Measurements from ENCODE around the gene PPP2R2D.

PPP2R2D gene

DNA sequence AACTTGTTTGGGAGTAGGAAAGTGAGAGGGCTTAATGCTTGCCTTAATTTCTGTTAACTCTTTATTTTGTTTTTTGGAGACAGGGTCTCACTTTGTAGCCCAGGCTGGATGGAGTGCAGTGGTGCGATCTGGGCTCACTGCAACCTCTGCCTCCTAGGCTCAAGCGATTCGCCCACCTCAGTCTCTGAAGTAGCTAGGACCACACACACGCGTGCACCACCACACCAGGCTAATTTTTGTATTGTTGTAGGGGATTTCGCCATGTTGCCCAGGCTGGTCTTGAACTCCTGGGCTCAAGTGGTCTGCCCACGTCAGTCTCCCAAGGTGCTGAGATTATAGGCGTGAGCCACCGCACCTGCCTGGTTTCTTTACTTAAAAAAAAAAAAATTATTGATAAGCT is 1.9 kb downstream of the PPP2R2D start:
- Histone ChIP-seq H3K27me3 (ENCODE audit: insufficient read depth, insufficient read length) (peaks cover 17% of the 10 kb centered on the region), H3K9ac (ENCODE audit: insufficient read length, low read depth) (no peak overlapping the region), H3K36me3 (ENCODE audit: insufficient read depth, insufficient read length, low read length) (peaks cover 17% of the 10 kb centered on the region), H3K4me1 (ENCODE audit: insufficient read depth, insufficient read length) (no peaks in the 10 kb centered on the region), H3K9me3 (ENCODE audit: insufficient read depth, low read length) (no peaks in the 10 kb centered on the region), H3K4me3 (ENCODE audit: insufficient read length, low read depth) (no peak overlapping the region)
- no peak for TF ChIP-seq SUZ12 (IDR thresholded peaks at IDR 0.05; ENCODE audit: extremely low read depth, insufficient read depth, insufficient read length)
- TF ChIP-seq YY1 (IDR thresholded peaks at IDR 0.05; ENCODE audit: insufficient read depth, insufficient read length): no peak
- no peak for TF ChIP-seq ZNF274 (IDR thresholded peaks at IDR 0.05; ENCODE audit: low read depth, low read length)
- DNase-seq (ENCODE audit: low read depth, low spot score): no peak

DNA sequence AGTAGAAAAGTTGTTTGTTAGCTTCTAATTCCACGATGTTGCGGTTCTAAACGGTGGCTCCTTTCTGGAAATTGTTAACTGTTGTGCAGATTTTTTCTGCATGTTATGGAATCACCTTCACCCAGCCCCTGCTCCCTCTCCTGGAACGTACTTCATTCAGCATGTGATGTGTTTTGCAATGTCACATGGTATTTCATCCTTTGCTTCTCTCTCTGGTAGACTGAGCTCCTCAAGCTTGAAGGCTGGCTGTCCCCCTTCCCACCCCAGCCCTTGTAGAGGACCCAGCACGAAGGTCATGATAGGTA is 4.4 kb downstream of the PPP2R2D start:
- H3K4me1 ChIP-seq (ENCODE audit: insufficient read depth, insufficient read length): no peaks in the 10 kb centered on the region
- no peaks in the 10 kb centered on the region for H3K9me3 ChIP-seq (ENCODE audit: insufficient read depth, low read length)
- no peaks in the 10 kb centered on the region for H3K27me3 ChIP-seq (ENCODE audit: insufficient read depth, insufficient read length)
- TF ChIP-seq SUZ12 (IDR thresholded peaks at IDR 0.05; ENCODE audit: extremely low read depth, insufficient read depth, insufficient read length) (no peak), YY1 (IDR thresholded peaks at IDR 0.05; ENCODE audit: insufficient read depth, insufficient read length) (no peak), ZNF274 (IDR thresholded peaks at IDR 0.05; ENCODE audit: low read depth, low read length) (no peak)
- no peak overlapping the region for H3K9ac ChIP-seq (ENCODE audit: insufficient read length, low read depth)
- no peak for DNase-seq (ENCODE audit: low read depth, low spot score)
- peaks cover 30% of the 10 kb centered on the region for H3K36me3 ChIP-seq (ENCODE audit: insufficient read depth, insufficient read length, low read length)
- H3K4me3 ChIP-seq (ENCODE audit: insufficient read length, low read depth): no peak overlapping the region

DNA sequence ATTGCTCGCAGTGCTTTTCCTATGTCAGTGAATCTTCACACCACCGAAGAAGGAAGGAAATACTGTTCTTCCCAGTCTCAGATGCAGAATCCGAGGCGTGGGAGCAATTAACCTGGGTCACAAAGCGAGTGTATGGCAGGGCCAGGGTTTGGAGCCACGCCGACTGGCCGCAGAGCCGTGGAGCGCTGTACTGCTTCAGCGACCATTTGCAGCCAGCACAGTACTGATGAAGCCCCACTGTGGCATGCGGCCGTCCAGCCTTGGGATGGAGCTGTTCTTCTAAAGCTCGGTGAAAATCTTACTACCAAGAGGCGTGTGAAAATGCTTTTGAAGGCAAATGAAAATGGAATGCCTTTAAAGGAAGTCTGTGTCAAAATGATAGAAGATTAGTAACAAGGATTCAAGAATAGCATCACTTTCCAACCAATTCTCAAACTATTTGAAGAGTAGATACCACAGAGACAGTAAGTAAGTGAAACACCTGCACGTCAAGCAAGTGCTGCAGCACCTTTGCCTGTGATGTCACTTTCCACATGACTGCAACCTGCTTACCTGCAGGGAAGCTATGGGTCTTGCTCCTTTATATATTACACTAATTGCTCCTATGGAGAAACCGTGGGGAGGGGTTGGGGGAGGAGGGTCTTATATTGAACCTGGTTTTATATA is 4.9 kb downstream of the PPP2R2D start:
- Histone ChIP-seq H3K36me3 (ENCODE audit: insufficient read depth, insufficient read length, low read length) (peaks cover 30% of the 10 kb centered on the region), H3K4me3 (ENCODE audit: insufficient read length, low read depth) (no peak overlapping the region), H3K9me3 (ENCODE audit: insufficient read depth, low read length) (no peaks in the 10 kb centered on the region), H3K27me3 (ENCODE audit: insufficient read depth, insufficient read length) (no peaks in the 10 kb centered on the region), H3K4me1 (ENCODE audit: insufficient read depth, insufficient read length) (no peaks in the 10 kb centered on the region), H3K9ac (ENCODE audit: insufficient read length, low read depth) (no peak overlapping the region)
- DNase-seq (ENCODE audit: low read depth, low spot score): no peak
- TF ChIP-seq YY1 (IDR thresholded peaks at IDR 0.05; ENCODE audit: insufficient read depth, insufficient read length) (no peak), SUZ12 (IDR thresholded peaks at IDR 0.05; ENCODE audit: extremely low read depth, insufficient read depth, insufficient read length) (no peak), ZNF274 (IDR thresholded peaks at IDR 0.05; ENCODE audit: low read depth, low read length) (no peak)

DNA sequence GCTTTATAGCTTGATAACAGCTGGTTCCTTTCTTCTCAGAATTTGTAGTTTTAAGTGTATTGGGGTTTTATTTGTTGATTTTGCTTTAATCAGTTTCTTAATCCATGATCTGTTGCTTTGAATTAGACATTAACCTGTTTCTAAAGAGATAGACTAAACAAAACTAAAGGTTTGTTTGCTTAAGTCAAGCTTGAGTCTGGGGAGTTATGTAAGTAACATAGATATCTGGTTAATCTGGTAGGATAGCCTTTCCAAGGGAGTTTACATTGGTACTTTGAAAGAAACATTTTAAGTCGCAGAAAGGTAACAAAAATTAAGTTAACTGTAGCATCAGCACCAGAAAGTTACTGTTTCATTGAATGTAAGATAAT is 5.4 kb downstream of the PPP2R2D start:
- H3K4me3 ChIP-seq (ENCODE audit: insufficient read length, low read depth): no peak overlapping the region
- TF ChIP-seq SUZ12 (IDR thresholded peaks at IDR 0.05; ENCODE audit: extremely low read depth, insufficient read depth, insufficient read length) (no peak), ZNF274 (IDR thresholded peaks at IDR 0.05; ENCODE audit: low read depth, low read length) (no peak), YY1 (IDR thresholded peaks at IDR 0.05; ENCODE audit: insufficient read depth, insufficient read length) (no peak)
- H3K4me1 ChIP-seq (ENCODE audit: insufficient read depth, insufficient read length): no peaks in the 10 kb centered on the region
- H3K9me3 ChIP-seq (ENCODE audit: insufficient read depth, low read length): no peaks in the 10 kb centered on the region
- peaks cover 34% of the 10 kb centered on the region for H3K36me3 ChIP-seq (ENCODE audit: insufficient read depth, insufficient read length, low read length)
- H3K9ac ChIP-seq (ENCODE audit: insufficient read length, low read depth): no peak overlapping the region
- no peaks in the 10 kb centered on the region for H3K27me3 ChIP-seq (ENCODE audit: insufficient read depth, insufficient read length)
- no peak for DNase-seq (ENCODE audit: low read depth, low spot score)

DNA sequence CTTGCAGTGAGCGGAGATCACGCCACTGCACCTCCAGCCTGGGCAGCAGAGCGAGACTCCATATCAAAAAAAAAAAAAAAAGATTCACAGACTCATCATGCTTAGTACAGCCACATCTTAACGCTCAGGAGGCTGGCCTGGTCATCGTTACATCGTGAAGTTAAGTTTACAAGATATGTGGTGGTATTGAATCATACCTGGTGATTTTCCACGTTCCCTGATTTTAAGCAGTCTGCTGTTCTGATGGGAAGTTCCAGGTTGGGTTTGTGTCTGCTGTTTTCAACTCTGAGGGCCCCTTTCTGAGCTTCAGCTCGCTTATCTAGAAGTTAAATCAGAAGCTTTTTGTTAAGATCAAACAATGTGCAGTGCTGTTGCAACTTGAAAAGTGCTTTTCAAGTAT is 6.9 kb downstream of the PPP2R2D start:
- TF ChIP-seq SUZ12 (IDR thresholded peaks at IDR 0.05; ENCODE audit: extremely low read depth, insufficient read depth, insufficient read length) (no peak), YY1 (IDR thresholded peaks at IDR 0.05; ENCODE audit: insufficient read depth, insufficient read length) (no peak), ZNF274 (IDR thresholded peaks at IDR 0.05; ENCODE audit: low read depth, low read length) (no peak)
- Histone ChIP-seq H3K9me3 (ENCODE audit: insufficient read depth, low read length) (no peaks in the 10 kb centered on the region), H3K27me3 (ENCODE audit: insufficient read depth, insufficient read length) (no peaks in the 10 kb centered on the region), H3K4me1 (ENCODE audit: insufficient read depth, insufficient read length) (no peaks in the 10 kb centered on the region), H3K4me3 (ENCODE audit: insufficient read length, low read depth) (no peak overlapping the region), H3K36me3 (ENCODE audit: insufficient read depth, insufficient read length, low read length) (peaks cover 37% of the 10 kb centered on the region), H3K9ac (ENCODE audit: insufficient read length, low read depth) (no peak overlapping the region)
- DNase-seq (ENCODE audit: low read depth, low spot score): no peak

DNA sequence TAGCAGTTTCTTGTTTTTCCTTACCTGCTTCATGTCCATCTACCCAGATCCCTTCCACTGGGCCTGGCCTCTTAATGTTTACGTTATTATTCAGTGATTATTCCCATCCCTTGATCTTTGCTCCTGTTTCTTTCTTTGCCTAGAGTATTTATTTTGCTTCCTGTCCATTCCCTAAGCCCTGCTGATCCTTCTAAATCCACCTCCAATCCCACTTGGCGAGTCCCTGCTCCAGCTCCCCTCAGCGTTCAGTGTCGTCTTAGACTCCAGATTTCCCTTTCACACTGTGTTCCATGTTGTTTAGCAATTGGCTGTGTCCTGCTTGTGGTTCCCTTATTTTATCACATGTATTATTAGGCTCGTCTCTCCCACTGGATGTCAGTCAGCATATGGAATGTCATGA is 7.3 kb downstream of the PPP2R2D start:
- no peak overlapping the region for H3K9ac ChIP-seq (ENCODE audit: insufficient read length, low read depth)
- H3K9me3 ChIP-seq (ENCODE audit: insufficient read depth, low read length): no peaks in the 10 kb centered on the region
- H3K27me3 ChIP-seq (ENCODE audit: insufficient read depth, insufficient read length): no peaks in the 10 kb centered on the region
- no peak overlapping the region for H3K4me3 ChIP-seq (ENCODE audit: insufficient read length, low read depth)
- no peak for TF ChIP-seq SUZ12 (IDR thresholded peaks at IDR 0.05; ENCODE audit: extremely low read depth, insufficient read depth, insufficient read length)
- TF ChIP-seq ZNF274 (IDR thresholded peaks at IDR 0.05; ENCODE audit: low read depth, low read length): no peak
- no peaks in the 10 kb centered on the region for H3K4me1 ChIP-seq (ENCODE audit: insufficient read depth, insufficient read length)
- peaks cover 35% of the 10 kb centered on the region for H3K36me3 ChIP-seq (ENCODE audit: insufficient read depth, insufficient read length, low read length)
- no peak for DNase-seq (ENCODE audit: low read depth, low spot score)

DNA sequence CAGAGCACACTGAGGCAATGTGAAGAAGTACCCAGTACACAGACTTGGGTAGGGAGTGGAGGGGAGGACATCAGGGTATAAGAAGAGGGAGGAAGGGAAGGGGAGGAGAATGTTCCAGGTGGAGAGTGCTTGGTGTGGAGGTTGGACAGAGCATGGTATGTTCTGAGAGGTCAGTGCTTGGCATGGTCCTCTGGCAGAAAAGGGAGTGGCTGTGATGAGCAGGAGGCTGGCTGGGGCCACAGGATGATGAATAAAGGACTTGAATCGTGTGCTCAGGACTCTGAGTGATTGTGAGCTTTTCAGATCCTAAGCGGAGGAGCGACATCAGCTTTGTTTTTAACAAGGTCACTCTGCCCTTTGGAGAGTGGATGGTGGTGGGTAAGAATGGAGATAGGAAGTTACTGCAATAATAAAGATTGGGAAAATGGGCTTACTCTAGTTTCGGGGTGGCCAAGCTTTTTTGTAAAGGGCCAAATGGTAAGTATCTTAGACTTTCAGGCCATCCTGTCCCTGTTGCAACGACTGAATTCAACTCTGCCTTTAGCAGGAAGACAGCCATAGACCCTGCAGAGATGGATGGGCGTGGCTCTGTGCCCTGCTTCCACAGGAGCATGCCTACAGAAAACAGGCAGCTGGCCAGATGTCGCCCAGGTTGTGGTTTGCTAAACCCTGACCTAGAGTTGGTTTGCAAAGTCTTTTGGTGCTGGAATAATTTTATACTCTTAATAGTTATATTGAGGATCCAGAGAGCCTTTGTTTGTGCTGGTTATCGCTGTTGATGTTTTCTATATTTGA is 8.4 kb downstream of the PPP2R2D start:
- DNase-seq (ENCODE audit: low read depth, low spot score): no peak
- H3K4me1 ChIP-seq (ENCODE audit: insufficient read depth, insufficient read length): no peaks in the 10 kb centered on the region
- no peaks in the 10 kb centered on the region for H3K27me3 ChIP-seq (ENCODE audit: insufficient read depth, insufficient read length)
- no peaks in the 10 kb centered on the region for H3K9me3 ChIP-seq (ENCODE audit: insufficient read depth, low read length)
- no peak for TF ChIP-seq SUZ12 (IDR thresholded peaks at IDR 0.05; ENCODE audit: extremely low read depth, insufficient read depth, insufficient read length)
- TF ChIP-seq ZNF274 (IDR thresholded peaks at IDR 0.05; ENCODE audit: low read depth, low read length): no peak
- no peak for TF ChIP-seq YY1 (IDR thresholded peaks at IDR 0.05; ENCODE audit: insufficient read depth, insufficient read length)
- no peak overlapping the region for H3K9ac ChIP-seq (ENCODE audit: insufficient read length, low read depth)
- no peak overlapping the region for H3K4me3 ChIP-seq (ENCODE audit: insufficient read length, low read depth)
- peaks cover 35% of the 10 kb centered on the region for H3K36me3 ChIP-seq (ENCODE audit: insufficient read depth, insufficient read length, low read length)

Data from NT2/D1 (cell line).